ENCODE measurements around the gene ABHD15. TPM values are rescaled to one million over a fixed set of nuclear protein-coding genes. Genes with fewer than 3 reads are reported as not detected.

The ABHD15 gene
- total and polyA plus RNA-seq, 2 donors (not counting 3 experiments of a cell fraction or from before 2014, with no cell fraction given), result 3.8 to 5.6 TPM

GRCh38 chr17:29589524-29590410 lies 22.9 kb upstream of the ABHD15 start, which contains the start of gene GIT1:
TSS of gene GIT1 (minus strand) at chr17:29589648. CDS start at chr17:29589378, 270 bp downstream.
- H3K79me2 ChIP-seq (ENCODE audit: control insufficient read depth, insufficient read depth, low read length), result peaks cover 48% of the 10 kb centered on the region
- H3K4me1 ChIP-seq (ENCODE audit: control insufficient read depth, extremely low read depth, insufficient read depth, low read length), result peaks cover 76% of the 10 kb centered on the region
- no peaks in the 10 kb centered on the region for H4K20me1 ChIP-seq (replicated peaks; ENCODE audit: control insufficient read depth, extremely low read depth, insufficient read depth, low read length)
- H3K27ac ChIP-seq (ENCODE audit: insufficient read depth, low read depth, low read length), result peak within 1 kb of the TSS; percentile 66
- H3K9me1 ChIP-seq (replicated peaks; ENCODE audit: control insufficient read depth, extremely low read depth, insufficient read depth, low read length), result no peaks in the 10 kb centered on the region
- no peaks in the 10 kb centered on the region for H3K27me3 ChIP-seq (ENCODE audit: control insufficient read depth in 2 of 2, insufficient read depth in 2 of 2, low read length in 2 of 2)
- no peaks in the 10 kb centered on the region for H3K9me3 ChIP-seq (replicated peaks; ENCODE audit: control insufficient read depth, insufficient read depth, low read length)
- TF ChIP-seq FOS (IDR thresholded peaks at IDR 0.05; ENCODE audit: borderline replicate concordance, insufficient read depth, low read length) (peak; percentile 9), POLR2AphosphoS5 (IDR thresholded peaks at IDR 0.05; ENCODE audit: insufficient read depth, low read depth, low read length) (peak; percentile 78), CTCF (IDR thresholded peaks at IDR 0.05; ENCODE audit: extremely low read depth in 1 of 2, insufficient read depth in 1 of 2, low read depth in 1 of 2, low read length in 2 of 2) (no peak), POLR2A (IDR thresholded peaks at IDR 0.05; ENCODE audit: low read depth, low read length) (peak; percentile 75)
- intact Hi-C loops (cut with micrococcal nuclease), result loop anchor here (2.0 to 5.0 kb wide), 3 partner anchors 197 to 441 kb away; partner anchors contain the start of genes NUFIP2 and TAOK1
- ChIA-PET CTCF (interaction anchor here (1.0 to 9.2 kb wide), 3 partner anchors 11 to 27 kb away, joined by 3 to 152 read pairs (median 120); partner anchors contain the start of gene ABHD15), POLR2A (no interaction called here)
- peak within 1 kb of the TSS; percentile 54 for H3K9ac ChIP-seq (replicated peaks; ENCODE audit: extremely low read depth, insufficient read depth, low read length)
- no peaks in the 10 kb centered on the region for H3K36me3 ChIP-seq (ENCODE audit: control insufficient read depth in 2 of 2, extremely low read depth in 1 of 2, insufficient read depth in 2 of 2, low read length in 2 of 2)
- DNase-seq (ENCODE audit: low read depth, low spot score) (peak; percentile 82), FAIRE-seq (peak; percentile 76)
- BruUV-seq (replicated peaks), result no TSS peak
- peak within 1 kb of the TSS; percentile 59 for H2AFZ ChIP-seq (ENCODE audit: low read depth, low read length)
- H3K4me3 ChIP-seq (replicated peaks in 1 of 3; ENCODE audit: insufficient read depth in 1 of 3, low read depth in 1 of 3, low read length in 3 of 3), result peak within 1 kb of the TSS; percentile 58 to 69 (median 68)
- peak within 1 kb of the TSS; percentile 66 for H3K4me2 ChIP-seq (ENCODE audit: insufficient read depth, low read length)
- dilution Hi-C loops (cut with MboI; ENCODE audit: extremely low pct_ligation_motif_present, low sequenced_read_pairs), result no loop called here

All from endothelial cell of umbilical vein (primary cell).